GM21360 (cell line): ENCODE data around the gene RNF207.

Source experiments
- ATAC-seq: cut with Tn5 transposase; IDR thresholded peaks from one replicate; pipeline ENCODE4 v1.9.1; 2021; ENCODE audit warnings: mild to moderate bottlenecking, moderate library complexity; ENCODE audit not compliant: unreplicated experiment

The RNF207 gene

GRCh38 chr1:6248161-6248776, 42.4 kb downstream of the RNF207 start:
- no peak for ATAC-seq

- ATAC-seq = no peak
These were observed 43.2 kb downstream of the RNF207 start for GRCh38 chr1:6248932-6249738.

GRCh38 chr1:6249739-6250689, 44.1 kb downstream of the RNF207 start:
- ATAC-seq = no peak

GRCh38 chr1:6251233-6251632, 45.3 kb downstream of the RNF207 start:
- ATAC-seq = no peak

GRCh38 chr1:6251681-6252373, 45.9 kb downstream of the RNF207 start:
- ATAC-seq = no peak

- ATAC-seq = no peak
These were observed 46.4 kb downstream of the RNF207 start for GRCh38 chr1:6252374-6252710.

GRCh38 chr1:6253380-6253779, 47.5 kb downstream of the RNF207 start:
- ATAC-seq = no peak

- no peak for ATAC-seq
These were observed 48.8 kb downstream of the RNF207 start for GRCh38 chr1:6254691-6255090.

- ATAC-seq = no peak
These were observed 50.7 kb downstream of the RNF207 start for GRCh38 chr1:6256645-6257044.

- no peak for ATAC-seq
These were observed 51.7 kb downstream of the RNF207 start for GRCh38 chr1:6257541-6258069.

GRCh38 chr1:6258675-6259074, 52.8 kb downstream of the RNF207 start:
- no peak for ATAC-seq

GRCh38 chr1:6259491-6260362, 53.8 kb downstream of the RNF207 start:
- ATAC-seq = peak; percentile 56

- ATAC-seq = peak; percentile 28
These were observed 54.6 kb downstream of the RNF207 start for GRCh38 chr1:6260433-6260934.

- peak; percentile 42 for ATAC-seq
These were observed 55.2 kb downstream of the RNF207 start, which contains the start of gene GPR153 for GRCh38 chr1:6260961-6261614. Gene GPR153 (minus strand): TSS chr1:6261098. CDS start chr1:6254905, 6,193 bp downstream.

- no peak for ATAC-seq
These were observed 55.7 kb downstream of the RNF207 start for GRCh38 chr1:6261615-6261995.

GRCh38 chr1:6262555-6263420, 56.9 kb downstream of the RNF207 start:
- no peak for ATAC-seq

- ATAC-seq = no peak
These were observed 57.8 kb downstream of the RNF207 start for GRCh38 chr1:6263716-6264115.

GRCh38 chr1:6265151-6265550, 59.2 kb downstream of the RNF207 start:
- no peak for ATAC-seq
